Bronchial epithelial cell (primary cell): ENCODE results near the gene STX18. TPM values are rescaled to one million over a fixed set of nuclear protein-coding genes. Genes with fewer than 3 reads are reported as not detected.

Experiments
- DNase-seq: peaks from one replicate; pipeline ENCODE4 v3.0.0-alpha.2; 2010; ENCODE audit warnings: low read depth
- FAIRE-seq: peaks from 2 replicates; lab custom pipeline; 2011; peaks lifted over from hg19 to GRCh38; lab: Jason Lieb, UNC
- H3K27me3 ChIP-seq: 2 replicates; pipeline ENCODE4 v1.5.1; 2011; ENCODE audit warnings: low read length; ENCODE audit not compliant: control insufficient read depth, insufficient read depth
- H3K36me3 ChIP-seq: 2 replicates; pipeline ENCODE4 v1.5.1; 2011; ENCODE audit warnings: low read length; ENCODE audit not compliant: control insufficient read depth, insufficient read depth
- H3K4me3 ChIP-seq: 2 replicates; pipeline ENCODE4 v1.5.1; 2011; ENCODE audit warnings: mild to moderate bottlenecking, low read depth, low read length, control low read depth
- total RNA-seq: library from RNA; depleted of rRNA; stranded (reverse); fragments of >200 nt; gene quantifications from 2 replicates; pipeline ENCODE4 v1.2.1, GENCODE V29; 2014
- TF ChIP-seq, protein P1 (sequence below): IDR thresholded peaks from 2 replicates; pipeline ENCODE4 v1.5.1; 2011; ENCODE audit warnings: mild to moderate bottlenecking, moderate library complexity, low read length, control low read depth, inconsistent platforms; ENCODE audit not compliant: insufficient read depth, severe bottlenecking

Gene STX18
- total RNA-seq, 1 donor from 2014 or later, result 21.6 TPM

DNA sequence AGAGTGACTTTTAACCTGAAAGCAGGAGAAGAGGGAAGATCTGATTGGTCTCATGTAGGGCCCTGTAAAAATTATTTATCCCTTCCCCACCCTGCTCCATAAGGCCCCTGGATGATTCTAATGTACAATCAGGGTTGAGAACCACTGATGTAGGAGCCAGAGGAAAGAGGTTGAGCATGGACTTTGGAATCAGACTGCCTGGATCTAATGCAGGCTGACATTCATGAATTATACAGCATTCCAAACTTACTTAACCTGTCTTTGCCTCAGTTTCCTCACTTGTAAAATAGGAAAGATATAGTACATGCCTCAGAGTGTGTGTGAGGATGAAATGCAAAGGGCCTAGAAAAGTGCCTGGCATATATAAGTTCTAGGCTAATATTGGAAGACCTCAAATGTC is 47.0 kb downstream of the STX18 start:
- no peak for DNase-seq
- H3K4me3 ChIP-seq, result no peak overlapping the region
- TF ChIP-seq, protein P1, sequence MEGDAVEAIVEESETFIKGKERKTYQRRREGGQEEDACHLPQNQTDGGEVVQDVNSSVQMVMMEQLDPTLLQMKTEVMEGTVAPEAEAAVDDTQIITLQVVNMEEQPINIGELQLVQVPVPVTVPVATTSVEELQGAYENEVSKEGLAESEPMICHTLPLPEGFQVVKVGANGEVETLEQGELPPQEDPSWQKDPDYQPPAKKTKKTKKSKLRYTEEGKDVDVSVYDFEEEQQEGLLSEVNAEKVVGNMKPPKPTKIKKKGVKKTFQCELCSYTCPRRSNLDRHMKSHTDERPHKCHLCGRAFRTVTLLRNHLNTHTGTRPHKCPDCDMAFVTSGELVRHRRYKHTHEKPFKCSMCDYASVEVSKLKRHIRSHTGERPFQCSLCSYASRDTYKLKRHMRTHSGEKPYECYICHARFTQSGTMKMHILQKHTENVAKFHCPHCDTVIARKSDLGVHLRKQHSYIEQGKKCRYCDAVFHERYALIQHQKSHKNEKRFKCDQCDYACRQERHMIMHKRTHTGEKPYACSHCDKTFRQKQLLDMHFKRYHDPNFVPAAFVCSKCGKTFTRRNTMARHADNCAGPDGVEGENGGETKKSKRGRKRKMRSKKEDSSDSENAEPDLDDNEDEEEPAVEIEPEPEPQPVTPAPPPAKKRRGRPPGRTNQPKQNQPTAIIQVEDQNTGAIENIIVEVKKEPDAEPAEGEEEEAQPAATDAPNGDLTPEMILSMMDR, result no peak
- H3K36me3 ChIP-seq, result no peaks in the 10 kb centered on the region
- no peak for FAIRE-seq
- H3K27me3 ChIP-seq, result no peaks in the 10 kb centered on the region

DNA sequence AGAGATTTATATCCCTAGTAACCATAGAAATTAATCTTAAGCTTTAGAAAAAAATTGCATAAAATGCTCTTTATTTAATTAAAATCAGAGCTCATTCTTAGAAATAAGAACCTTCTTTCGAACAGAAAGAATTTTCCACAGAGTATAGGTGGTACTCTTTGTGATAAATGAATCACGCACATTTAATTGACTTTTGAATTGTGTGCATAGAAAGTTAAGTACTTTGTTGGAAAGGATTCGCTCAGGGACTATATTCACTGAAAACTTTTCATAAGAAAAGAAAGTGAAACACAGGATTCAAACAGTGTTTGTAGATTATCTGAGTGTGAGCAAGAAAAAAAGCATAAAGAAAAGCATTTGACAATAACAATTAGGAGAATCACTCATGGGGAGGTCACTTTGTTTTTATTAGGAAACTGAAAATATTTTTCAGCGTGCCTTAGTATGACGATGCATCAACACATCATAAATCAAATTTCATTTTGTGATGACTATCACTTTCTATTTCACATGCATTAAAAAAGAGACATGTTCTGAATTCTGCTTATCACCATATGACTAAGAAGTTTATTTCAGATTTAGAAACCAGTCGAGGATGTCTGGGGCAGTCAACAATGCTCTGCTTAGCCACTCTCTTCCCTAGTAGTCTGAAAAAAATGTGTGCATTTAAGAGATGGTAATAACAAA is 49.5 kb downstream of the STX18 start:
- H3K4me3 ChIP-seq, result no peak overlapping the region
- TF ChIP-seq, protein P1, result no peak
- no peaks in the 10 kb centered on the region for H3K27me3 ChIP-seq
- no peaks in the 10 kb centered on the region for H3K36me3 ChIP-seq
- DNase-seq (no peak), FAIRE-seq (no peak)

DNA sequence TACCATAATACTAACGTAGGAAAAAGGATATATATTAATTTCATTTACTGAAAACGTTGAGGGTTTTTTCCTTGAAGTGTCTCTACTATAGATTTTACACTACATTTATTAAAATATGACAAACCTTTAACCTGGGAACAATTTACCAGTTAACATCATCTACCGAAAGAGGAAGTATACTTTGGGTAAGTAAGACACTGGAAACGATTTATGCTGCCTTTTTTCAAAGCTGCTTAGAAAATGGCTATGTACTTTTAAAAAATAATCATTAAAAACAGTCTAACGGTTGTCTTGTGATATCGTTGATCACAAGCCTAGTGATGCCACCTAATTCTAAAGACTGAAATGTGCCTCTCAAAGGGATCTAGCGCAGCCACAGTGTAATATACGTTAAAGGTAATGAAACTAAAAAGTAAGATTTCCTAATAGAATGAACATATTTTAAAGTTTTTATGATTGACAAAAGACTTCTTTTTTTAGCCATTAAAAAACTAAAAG is 50.4 kb downstream of the STX18 start:
- Histone ChIP-seq H3K27me3 (no peaks in the 10 kb centered on the region), H3K36me3 (no peaks in the 10 kb centered on the region), H3K4me3 (no peak overlapping the region)
- TF ChIP-seq, protein P1, result no peak
- FAIRE-seq (no peak), DNase-seq (no peak)

GRCh38 chr4:4490816-4491215 is 51.0 kb downstream of the STX18 start:
- Histone ChIP-seq H3K27me3 (no peaks in the 10 kb centered on the region), H3K36me3 (no peaks in the 10 kb centered on the region), H3K4me3 (no peak overlapping the region)
- TF ChIP-seq, protein P1, result no peak
- DNase-seq (no peak), FAIRE-seq (no peak)

DNA sequence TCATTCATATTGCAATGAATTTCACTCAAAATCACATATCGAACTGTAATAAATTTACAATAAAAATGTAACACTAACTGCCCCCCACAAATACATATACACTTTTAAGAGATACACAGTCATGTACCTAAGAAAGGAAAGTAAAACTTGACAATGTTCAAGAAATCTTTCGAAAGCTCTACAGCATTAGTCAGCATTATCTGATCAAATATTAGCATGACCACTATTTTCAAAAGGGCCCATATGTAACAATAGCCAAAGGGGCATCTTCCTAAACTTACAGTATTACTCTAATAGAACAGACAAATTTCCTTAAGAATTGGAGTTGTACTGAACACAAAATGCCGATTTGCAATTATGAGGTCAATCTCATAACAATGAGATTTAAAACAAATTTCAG is 51.8 kb downstream of the STX18 start:
- Histone ChIP-seq H3K36me3 (no peaks in the 10 kb centered on the region), H3K4me3 (no peak overlapping the region), H3K27me3 (no peaks in the 10 kb centered on the region)
- TF ChIP-seq, protein P1, result no peak
- DNase-seq (peak; percentile 6), FAIRE-seq (no peak)
